HG03432 (cell line): Measurements from ENCODE around the gene SIDT2.

Experiments
- ATAC-seq: cut with Tn5 transposase; IDR thresholded peaks from one replicate; pipeline ENCODE4 v1.9.1; 2021; ENCODE audit warnings: mild to moderate bottlenecking, moderate library complexity; ENCODE audit not compliant: unreplicated experiment

Gene SIDT2

DNA sequence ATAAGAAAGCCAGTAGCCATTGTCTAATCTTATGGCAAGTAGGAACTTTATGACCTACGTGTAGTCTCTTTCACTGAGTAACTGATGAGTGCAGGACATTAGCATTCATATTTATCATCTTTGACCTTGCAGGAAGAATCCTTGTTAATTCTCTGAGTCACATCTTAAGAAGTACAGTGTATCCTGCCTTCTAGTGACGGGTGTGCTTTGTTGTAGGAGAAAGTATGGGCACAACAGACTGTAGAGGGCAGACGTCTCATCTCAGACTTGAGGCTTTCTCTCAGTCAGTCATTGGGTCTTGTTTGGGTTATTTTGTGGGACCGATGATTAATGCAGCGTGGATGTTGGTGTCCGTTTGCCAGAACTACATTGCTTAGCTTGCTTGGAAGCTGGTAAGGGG lies 60.8 kb downstream of the SIDT2 start:
- no peak for ATAC-seq
